WERI-Rb-1 (cell line): ENCODE measurements around the gene WNK1.
A peak's percentile ranks its signal among the peaks of the same experiment; 100 is the strongest.

ENCODE experiments used
- DNase-seq: peaks from one replicate; pipeline ENCODE4 v3.0.0-alpha.2; 2020
- H3K27ac ChIP-seq: fragments of 250-450 bp; sonication (Bioruptor Pico); 2 replicates; pipeline ENCODE4 v1.5.1; 2020; ENCODE audit warnings: mild to moderate bottlenecking, moderate library complexity
- H3K27me3 ChIP-seq: fragments of 250-450 bp; sonication (Bioruptor Pico); 2 replicates; pipeline ENCODE4 v1.5.1; 2021; ENCODE audit warnings: mild to moderate bottlenecking, low read depth, moderate library complexity; ENCODE audit not compliant: insufficient read depth, severe bottlenecking
- H3K36me3 ChIP-seq: fragments of 250-450 bp; sonication (Bioruptor Pico); 2 replicates; pipeline ENCODE4 v1.5.1; 2020; ENCODE audit warnings: mild to moderate bottlenecking, moderate library complexity
- H3K4me3 ChIP-seq: 2 replicates; pipeline ENCODE4 v1.5.1; 2011; ENCODE audit warnings: low read depth, mild to moderate bottlenecking, control low read depth, low read length
- H3K9me3 ChIP-seq: fragments of 250-450 bp; sonication (Bioruptor Pico); 2 replicates; pipeline ENCODE4 v1.5.1; 2021; ENCODE audit warnings: mild to moderate bottlenecking, moderate library complexity; ENCODE audit not compliant: severe bottlenecking
- CTCF ChIP-seq: IDR thresholded peaks from 2 replicates; pipeline ENCODE4 v1.5.1; 2011; ENCODE audit warnings: low read depth, mild to moderate bottlenecking, control low read depth, inconsistent platforms, low read length

The WNK1 gene

GRCh38 chr12:750366-751191 lies 1.8 kb upstream of the WNK1 start:
- TF ChIP-seq CTCF, result no peak
- H3K27ac ChIP-seq, result peak overlapping the region; percentile 97
- H3K27me3 ChIP-seq, result no peaks in the 10 kb centered on the region
- DNase-seq, result no peak
- H3K36me3 ChIP-seq, result peaks cover 15% of the 10 kb centered on the region
- no peaks in the 10 kb centered on the region for H3K9me3 ChIP-seq
- H3K4me3 ChIP-seq, result peak overlapping the region; percentile 76

- Histone ChIP-seq H3K9me3 (no peaks in the 10 kb centered on the region), H3K4me3 (peak overlapping the region; percentile 76), H3K36me3 (peaks cover 24% of the 10 kb centered on the region), H3K27ac (peak overlapping the region; percentile 97), H3K27me3 (no peaks in the 10 kb centered on the region)
- peak; percentile 80 for TF ChIP-seq CTCF
- DNase-seq, result peak; percentile 97
Measured at GRCh38 chr12:751192-751998, 984 bp upstream of the WNK1 start.

GRCh38 chr12:752695-753610 lies 574 bp downstream of the WNK1 start:
- TF ChIP-seq CTCF, result no peak
- Histone ChIP-seq H3K4me3 (peak overlapping the region; percentile 90), H3K9me3 (no peaks in the 10 kb centered on the region), H3K36me3 (peaks cover 27% of the 10 kb centered on the region), H3K27ac (peak overlapping the region; percentile 97), H3K27me3 (no peaks in the 10 kb centered on the region)
- DNase-seq, result peak; percentile 39

GRCh38 chr12:753611-754472 lies 1.5 kb downstream of the WNK1 start:
- H3K27ac ChIP-seq, result peak overlapping the region; percentile 97
- peak overlapping the region; percentile 90 for H3K4me3 ChIP-seq
- TF ChIP-seq CTCF, result no peak
- H3K36me3 ChIP-seq, result peaks cover 27% of the 10 kb centered on the region
- H3K9me3 ChIP-seq, result no peaks in the 10 kb centered on the region
- no peaks in the 10 kb centered on the region for H3K27me3 ChIP-seq
- peak; percentile 37 for DNase-seq

- peaks cover 29% of the 10 kb centered on the region for H3K36me3 ChIP-seq
- no peaks in the 10 kb centered on the region for H3K9me3 ChIP-seq
- H3K27me3 ChIP-seq, result no peaks in the 10 kb centered on the region
- H3K27ac ChIP-seq, result no peak overlapping the region
- TF ChIP-seq CTCF, result no peak
- H3K4me3 ChIP-seq, result peak overlapping the region; percentile 90
- peak; percentile 12 for DNase-seq
Measured at GRCh38 chr12:754473-754820, 2.1 kb downstream of the WNK1 start.
